ENCODE results near the gene TMEM175. TPM values are rescaled to one million over a fixed set of nuclear protein-coding genes. Genes with fewer than 3 reads are reported as not detected.

The TMEM175 gene
- total RNA-seq, 2 experiments from 2014 or later: 12.5 to 33.1 TPM

- Histone ChIP-seq H3K79me2 (ENCODE audit: insufficient read depth, low read depth, low read length) (no peaks in the 10 kb centered on the region), H3K4me1 (ENCODE audit: insufficient read depth, low read length, poor library complexity, severe bottlenecking) (no peaks in the 10 kb centered on the region), H3K9me3 (ENCODE audit: low read length) (no peaks in the 10 kb centered on the region), H3K36me3 (ENCODE audit: insufficient read depth, low read length) (no peaks in the 10 kb centered on the region), H3K4me2 (ENCODE audit: low read length) (peak within 1 kb of the TSS; percentile 66), H3K9me2 (ENCODE audit: insufficient read depth, low read length) (no peaks in the 10 kb centered on the region), H3K4me3 (ENCODE audit: low read depth, low read length, poor library complexity, severe bottlenecking) (peak within 1 kb of the TSS; percentile 67), H4K20me1 (ENCODE audit: insufficient read depth, low read length) (no peaks in the 10 kb centered on the region), H3K27ac (ENCODE audit: low read depth, low read length, poor library complexity, severe bottlenecking) (no peak within 1 kb of the TSS), H2AFZ (ENCODE audit: low read length) (peak within 1 kb of the TSS; percentile 78)
- TF ChIP-seq CTCF (conservative IDR thresholded peaks at IDR 0.05; ENCODE audit: low read length) (peak; percentile 85), EZH2phosphoT487 (IDR thresholded peaks at IDR 0.05; ENCODE audit: borderline replicate concordance, low read depth, low read length) (no peak)
- peak; percentile 90 for DNase-seq (ENCODE audit: low spot score)
- intact Hi-C loops (cut with micrococcal nuclease; ENCODE audit: unreplicated experiment): loop anchor here (1.0 to 5.0 kb wide), 4 partner anchors 54 to 244 kb away; partner anchors contain the start of genes GAK and TMEM175
- CTCF ChIA-PET (ENCODE audit: unreplicated experiment): interaction anchor here (0.6 kb wide), 1 partner anchor 66 kb away, joined by 3 read pairs; no protein-coding TSS in a partner anchor
- no TSS peak for BruUV-seq (replicated peaks)
- POLR2A ChIA-PET: interaction anchor here (1.0 kb wide), 1 partner anchor 193 kb away, joined by 3 read pairs; no protein-coding TSS in a partner anchor
Measured at GRCh38 chr4:986879-987623, 54.8 kb downstream of the TMEM175 start, which contains the start of gene IDUA. IDUA (plus strand) TSS chr4:987044; CDS start chr4:987085, 41 bp downstream.

- no peak for DNase-seq (ENCODE audit: low spot score)
- peak overlapping the region; percentile 67 for H3K4me3 ChIP-seq (ENCODE audit: low read depth, low read length, poor library complexity, severe bottlenecking)
- CTCF ChIA-PET (ENCODE audit: unreplicated experiment): interaction anchor here (0.6 kb wide), 1 partner anchor 596 kb away, joined by 3 read pairs; no protein-coding TSS in a partner anchor
- no peaks in the 10 kb centered on the region for H3K79me2 ChIP-seq (ENCODE audit: insufficient read depth, low read depth, low read length)
- BruUV-seq (replicated peaks): no TSS peak
- POLR2A ChIA-PET: interaction anchor here (1.0 kb wide), 1 partner anchor 194 kb away, joined by 3 read pairs; no protein-coding TSS in a partner anchor
- H3K9me2 ChIP-seq (ENCODE audit: insufficient read depth, low read length): no peaks in the 10 kb centered on the region
- no peaks in the 10 kb centered on the region for H3K9me3 ChIP-seq (ENCODE audit: low read length)
- H4K20me1 ChIP-seq (ENCODE audit: insufficient read depth, low read length): no peaks in the 10 kb centered on the region
- intact Hi-C loops (cut with micrococcal nuclease; ENCODE audit: unreplicated experiment): loop anchor here (1.0 to 5.0 kb wide), 4 partner anchors 55 to 245 kb away; partner anchors contain the start of genes GAK and TMEM175
- peak overlapping the region; percentile 66 for H3K4me2 ChIP-seq (ENCODE audit: low read length)
- H2AFZ ChIP-seq (ENCODE audit: low read length): no peak overlapping the region
- TF ChIP-seq EZH2phosphoT487 (IDR thresholded peaks at IDR 0.05; ENCODE audit: borderline replicate concordance, low read depth, low read length): no peak
- TF ChIP-seq CTCF (conservative IDR thresholded peaks at IDR 0.05; ENCODE audit: low read length): no peak
- no peaks in the 10 kb centered on the region for H3K4me1 ChIP-seq (ENCODE audit: insufficient read depth, low read length, poor library complexity, severe bottlenecking)
- no peaks in the 10 kb centered on the region for H3K36me3 ChIP-seq (ENCODE audit: insufficient read depth, low read length)
- H3K27ac ChIP-seq (ENCODE audit: low read depth, low read length, poor library complexity, severe bottlenecking): no peak overlapping the region
Measured at GRCh38 chr4:987624-988513, 55.6 kb downstream of the TMEM175 start.

Measured in OCI-LY7 (cell line).